ENCODE results near the gene ADGRG7. TPM values are rescaled to one million over a fixed set of nuclear protein-coding genes. Genes with fewer than 3 reads are reported as not detected.

The ADGRG7 gene
- total and polyA plus RNA-seq, 2 of the 13 experiments (the other 11 are each of a cell fraction or from before 2014, with no cell fraction given) = not detected

DNA sequence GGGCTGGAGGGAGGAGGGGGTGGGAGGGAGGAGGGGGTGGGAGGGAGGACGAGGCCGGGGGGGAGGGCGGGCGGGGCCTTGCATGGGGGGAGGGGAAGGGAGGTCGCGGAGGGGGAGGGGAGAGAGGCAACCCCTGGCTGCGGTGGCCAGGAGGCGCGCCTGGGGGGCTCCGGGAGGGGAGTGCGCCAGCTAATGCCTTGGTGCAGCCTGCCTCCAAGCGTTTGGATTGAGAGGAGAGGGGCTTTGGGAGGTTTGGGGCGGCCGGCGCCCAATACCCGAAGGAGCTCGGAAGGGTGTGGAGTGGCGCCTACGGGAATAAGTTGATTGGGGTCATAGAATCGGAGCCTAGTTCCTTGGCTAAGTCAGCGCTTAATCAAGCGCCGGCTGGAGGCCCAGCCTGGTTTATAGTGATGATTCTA is 100.5 kb downstream of the ADGRG7 start (continued):
- TF ChIP-seq CREB1 (IDR thresholded peaks at IDR 0.05) (no peak), CREB1 (CRISPR knock-in tag; IDR thresholded peaks at IDR 0.05) (no peak), MLXIP (CRISPR knock-in tag; IDR thresholded peaks at IDR 0.05; ENCODE audit: borderline replicate concordance) (no peak), IRF9 (CRISPR knock-in tag; IDR thresholded peaks at IDR 0.05; ENCODE audit: borderline replicate concordance) (no peak), ZNF256 (CRISPR knock-in tag; conservative IDR thresholded peaks at IDR 0.05) (no peak), ZNF230 (CRISPR knock-in tag; IDR thresholded peaks at IDR 0.05) (no peak), FOXK1 (CRISPR knock-in tag; IDR thresholded peaks at IDR 0.05; ENCODE audit: borderline replicate concordance, low read depth) (no peak), SKI (IDR thresholded peaks at IDR 0.05; ENCODE audit: partially characterized antibody) (no peak), ZBTB42 (CRISPR knock-in tag; IDR thresholded peaks at IDR 0.05) (0 out of 2 replicates have a peak, but pooled peaks have one; percentile 34), GMEB2 (CRISPR knock-in tag; IDR thresholded peaks at IDR 0.05; ENCODE audit: low read depth) (no peak), ZFP62 (CRISPR knock-in tag; IDR thresholded peaks at IDR 0.05) (no peak), ZNF30 (CRISPR knock-in tag; IDR thresholded peaks at IDR 0.05) (no peak), KDM6A (CRISPR knock-in tag; IDR thresholded peaks at IDR 0.05; ENCODE audit: low read depth) (no peak), HNRNPK (IDR thresholded peaks at IDR 0.05; ENCODE audit: low read depth, low read length, poor library complexity, severe bottlenecking) (peak; percentile 95), NFE2L1 (CRISPR knock-in tag; IDR thresholded peaks at IDR 0.05; ENCODE audit: borderline replicate concordance) (no peak), JUND (CRISPR knock-in tag; IDR thresholded peaks at IDR 0.05) (no peak), SIX4 (CRISPR knock-in tag; IDR thresholded peaks at IDR 0.05) (no peak), CCDC6 (CRISPR knock-in tag; IDR thresholded peaks at IDR 0.05) (0 out of 2 replicates have a peak, but pooled peaks have one; percentile 15), ATF6 (CRISPR knock-in tag; conservative IDR thresholded peaks at IDR 0.05) (no peak), ZNF264 (CRISPR knock-in tag; IDR thresholded peaks at IDR 0.05) (no peak)
- TF ChIP-seq, protein P1, sequence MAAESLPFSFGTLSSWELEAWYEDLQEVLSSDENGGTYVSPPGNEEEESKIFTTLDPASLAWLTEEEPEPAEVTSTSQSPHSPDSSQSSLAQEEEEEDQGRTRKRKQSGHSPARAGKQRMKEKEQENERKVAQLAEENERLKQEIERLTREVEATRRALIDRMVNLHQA (CRISPR knock-in tag; IDR thresholded peaks at IDR 0.05) = no peak
- TF ChIP-seq, protein P2, sequence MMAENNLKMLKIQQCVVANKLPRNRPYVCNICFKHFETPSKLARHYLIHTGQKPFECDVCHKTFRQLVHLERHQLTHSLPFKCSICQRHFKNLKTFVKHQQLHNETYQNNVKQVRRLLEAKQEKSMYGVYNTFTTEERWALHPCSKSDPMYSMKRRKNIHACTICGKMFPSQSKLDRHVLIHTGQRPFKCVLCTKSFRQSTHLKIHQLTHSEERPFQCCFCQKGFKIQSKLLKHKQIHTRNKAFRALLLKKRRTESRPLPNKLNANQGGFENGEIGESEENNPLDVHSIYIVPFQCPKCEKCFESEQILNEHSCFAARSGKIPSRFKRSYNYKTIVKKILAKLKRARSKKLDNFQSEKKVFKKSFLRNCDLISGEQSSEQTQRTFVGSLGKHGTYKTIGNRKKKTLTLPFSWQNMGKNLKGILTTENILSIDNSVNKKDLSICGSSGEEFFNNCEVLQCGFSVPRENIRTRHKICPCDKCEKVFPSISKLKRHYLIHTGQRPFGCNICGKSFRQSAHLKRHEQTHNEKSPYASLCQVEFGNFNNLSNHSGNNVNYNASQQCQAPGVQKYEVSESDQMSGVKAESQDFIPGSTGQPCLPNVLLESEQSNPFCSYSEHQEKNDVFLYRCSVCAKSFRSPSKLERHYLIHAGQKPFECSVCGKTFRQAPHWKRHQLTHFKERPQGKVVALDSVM (CRISPR knock-in tag; IDR thresholded peaks at IDR 0.05) = no peak
